Measurements from ENCODE around the gene COL4A2. TPM values are rescaled to one million over a fixed set of nuclear protein-coding genes. Genes with fewer than 3 reads are reported as not detected.

The COL4A2 gene
- total RNA-seq, 1 donor from 2014 or later, result 120 TPM

DNA sequence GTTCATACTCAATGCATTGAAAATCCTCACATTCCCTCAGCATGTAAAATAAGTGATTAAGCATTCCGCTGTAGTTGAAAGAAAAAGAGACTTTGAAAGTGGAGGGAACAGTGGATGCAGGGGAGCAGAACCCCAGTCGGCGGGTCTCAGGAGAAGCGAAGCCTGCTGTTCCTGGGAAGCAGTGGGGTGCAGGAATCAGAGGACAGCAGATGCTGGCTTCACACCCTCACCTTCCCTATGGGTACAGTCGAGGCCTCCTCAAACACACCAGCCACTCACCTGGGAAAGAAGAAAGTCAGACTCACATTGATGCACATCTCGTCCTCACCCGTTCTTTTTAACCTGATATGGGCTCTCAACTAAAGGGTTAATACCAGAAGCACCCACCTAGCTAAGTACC lies 38.2 kb downstream of the COL4A2 start:
- DNase-seq (ENCODE audit: low spot score, unreplicated experiment), result no peak

GRCh38 chr13:110345701-110346100 lies 38.6 kb downstream of the COL4A2 start:
- no peak for DNase-seq (ENCODE audit: low spot score, unreplicated experiment)
- Mint-ChIP-seq H3K9me3 (ENCODE audit: low read depth) (no peaks in the 10 kb centered on the region), H3K27ac (no peak overlapping the region), H3K4me3 (ENCODE audit: low read depth) (no peak overlapping the region), H3K27me3 (no peaks in the 10 kb centered on the region), H3K4me1 (ENCODE audit: low read depth) (peaks cover 8% of the 10 kb centered on the region), H3K36me3 (ENCODE audit: insufficient read depth) (no peaks in the 10 kb centered on the region)
- TF ChIP-seq, protein P1, sequence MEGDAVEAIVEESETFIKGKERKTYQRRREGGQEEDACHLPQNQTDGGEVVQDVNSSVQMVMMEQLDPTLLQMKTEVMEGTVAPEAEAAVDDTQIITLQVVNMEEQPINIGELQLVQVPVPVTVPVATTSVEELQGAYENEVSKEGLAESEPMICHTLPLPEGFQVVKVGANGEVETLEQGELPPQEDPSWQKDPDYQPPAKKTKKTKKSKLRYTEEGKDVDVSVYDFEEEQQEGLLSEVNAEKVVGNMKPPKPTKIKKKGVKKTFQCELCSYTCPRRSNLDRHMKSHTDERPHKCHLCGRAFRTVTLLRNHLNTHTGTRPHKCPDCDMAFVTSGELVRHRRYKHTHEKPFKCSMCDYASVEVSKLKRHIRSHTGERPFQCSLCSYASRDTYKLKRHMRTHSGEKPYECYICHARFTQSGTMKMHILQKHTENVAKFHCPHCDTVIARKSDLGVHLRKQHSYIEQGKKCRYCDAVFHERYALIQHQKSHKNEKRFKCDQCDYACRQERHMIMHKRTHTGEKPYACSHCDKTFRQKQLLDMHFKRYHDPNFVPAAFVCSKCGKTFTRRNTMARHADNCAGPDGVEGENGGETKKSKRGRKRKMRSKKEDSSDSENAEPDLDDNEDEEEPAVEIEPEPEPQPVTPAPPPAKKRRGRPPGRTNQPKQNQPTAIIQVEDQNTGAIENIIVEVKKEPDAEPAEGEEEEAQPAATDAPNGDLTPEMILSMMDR (IDR thresholded peaks at IDR 0.05; ENCODE audit: unreplicated experiment), result no peak

More for the DNA sequence above, 38.2 kb downstream of the COL4A2 start:
- Mint-ChIP-seq H3K27ac (no peak overlapping the region), H3K36me3 (ENCODE audit: insufficient read depth) (no peaks in the 10 kb centered on the region), H3K9me3 (ENCODE audit: low read depth) (no peaks in the 10 kb centered on the region), H3K27me3 (no peaks in the 10 kb centered on the region), H3K4me3 (ENCODE audit: low read depth) (no peak overlapping the region), H3K4me1 (ENCODE audit: low read depth) (peaks cover 8% of the 10 kb centered on the region)
- TF ChIP-seq, protein P1 (IDR thresholded peaks at IDR 0.05; ENCODE audit: unreplicated experiment), result no peak

- peaks cover 3% of the 10 kb centered on the region for H3K4me1 Mint-ChIP-seq (ENCODE audit: low read depth)
- H3K27me3 Mint-ChIP-seq, result no peaks in the 10 kb centered on the region
- TF ChIP-seq, protein P1 (IDR thresholded peaks at IDR 0.05; ENCODE audit: unreplicated experiment), result no peak
- no peak for DNase-seq (ENCODE audit: low spot score, unreplicated experiment)
- no peak overlapping the region for H3K4me3 Mint-ChIP-seq (ENCODE audit: low read depth)
- no peak overlapping the region for H3K27ac Mint-ChIP-seq
- H3K9me3 Mint-ChIP-seq (ENCODE audit: low read depth), result no peaks in the 10 kb centered on the region
- H3K36me3 Mint-ChIP-seq (ENCODE audit: insufficient read depth), result no peaks in the 10 kb centered on the region
These were observed 39.6 kb downstream of the COL4A2 start for GRCh38 chr13:110346661-110347067.

GRCh38 chr13:110347088-110347487 lies 40.0 kb downstream of the COL4A2 start:
- TF ChIP-seq, protein P1 (IDR thresholded peaks at IDR 0.05; ENCODE audit: unreplicated experiment), result no peak
- no peaks in the 10 kb centered on the region for H3K36me3 Mint-ChIP-seq (ENCODE audit: insufficient read depth)
- DNase-seq (ENCODE audit: low spot score, unreplicated experiment), result no peak

GRCh38 chr13:110347535-110348308 lies 40.6 kb downstream of the COL4A2 start:
- Mint-ChIP-seq H3K4me1 (ENCODE audit: low read depth) (no peaks in the 10 kb centered on the region), H3K27me3 (no peaks in the 10 kb centered on the region), H3K36me3 (ENCODE audit: insufficient read depth) (no peaks in the 10 kb centered on the region), H3K4me3 (ENCODE audit: low read depth) (no peak overlapping the region), H3K9me3 (ENCODE audit: low read depth) (no peaks in the 10 kb centered on the region), H3K27ac (no peak overlapping the region)
- no peak for DNase-seq (ENCODE audit: low spot score, unreplicated experiment)
- TF ChIP-seq, protein P1 (IDR thresholded peaks at IDR 0.05; ENCODE audit: unreplicated experiment), result no peak

More at GRCh38 chr13:110347088-110347487, 40.0 kb downstream of the COL4A2 start:
- no peak overlapping the region for H3K27ac Mint-ChIP-seq
- H3K4me3 Mint-ChIP-seq (ENCODE audit: low read depth), result no peak overlapping the region
- no peaks in the 10 kb centered on the region for H3K27me3 Mint-ChIP-seq
- no peaks in the 10 kb centered on the region for H3K4me1 Mint-ChIP-seq (ENCODE audit: low read depth)
- H3K9me3 Mint-ChIP-seq (ENCODE audit: low read depth), result no peaks in the 10 kb centered on the region
